GM19240 (cell line): Measurements from ENCODE around the gene CACNA2D1.
"Not testable (repeated sequence)": the region's sequence is repeated elsewhere in the genome, so short reads cannot be mapped to it uniquely, and the experiment has no call there.

Source experiments
- DNase-seq: peaks from one replicate; pipeline ENCODE4 v3.0.0; 2011; ENCODE audit warnings: low spot score; ENCODE audit not compliant: insufficient read length

The CACNA2D1 gene

DNA sequence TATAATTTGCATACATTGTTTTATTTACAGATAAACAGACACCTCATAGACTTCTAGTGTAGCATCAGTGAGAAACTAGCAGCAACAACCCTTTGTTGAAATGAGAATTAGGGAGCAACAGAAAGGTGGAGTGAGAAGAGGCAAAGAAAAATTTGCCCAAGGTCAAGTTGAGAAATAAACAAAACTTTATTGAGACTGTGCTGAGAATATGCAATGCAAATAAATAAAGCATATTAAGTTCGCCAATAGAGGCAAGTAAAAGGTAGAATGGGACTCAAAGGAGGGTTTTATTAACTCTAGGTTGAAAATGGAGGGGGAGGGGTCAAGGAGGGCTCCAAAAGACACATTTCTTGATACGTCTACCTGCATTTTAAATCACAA is 49.7 kb downstream of the CACNA2D1 start:
- no peak for DNase-seq

DNA sequence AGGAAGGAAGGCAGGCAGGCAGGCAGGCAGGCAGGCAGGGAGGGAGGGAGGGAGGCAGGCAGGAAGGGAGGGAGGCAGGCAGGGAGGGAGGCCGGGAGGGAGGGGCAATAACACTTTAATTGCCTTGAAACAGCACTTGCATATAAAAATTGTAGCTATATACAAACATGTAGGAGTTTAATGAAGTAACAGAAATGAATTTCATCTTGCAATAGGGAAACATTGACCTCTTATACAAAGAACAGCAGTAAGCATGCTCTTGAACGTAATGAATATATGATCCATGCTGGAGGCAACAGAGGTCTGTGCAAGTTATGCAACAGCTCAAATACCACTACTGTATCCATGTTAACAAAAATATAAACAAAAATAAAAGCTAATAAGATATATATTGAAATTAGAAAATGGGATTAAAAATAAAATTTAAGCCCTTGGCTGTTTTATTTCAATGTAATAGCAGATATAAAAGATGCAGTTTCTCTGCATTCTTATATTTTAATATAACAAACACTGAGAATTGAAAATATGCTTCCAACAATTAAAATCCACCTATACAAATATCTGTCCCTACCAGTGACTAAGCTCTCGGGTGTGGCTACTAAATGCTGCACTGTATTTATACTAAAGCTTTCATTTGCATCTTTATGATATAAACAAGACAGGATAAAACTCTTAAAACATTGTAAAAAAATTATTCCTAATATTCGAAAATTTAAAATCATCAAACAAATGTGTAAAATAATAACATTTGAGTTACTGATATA is 50.3 kb downstream of the CACNA2D1 start:
- DNase-seq = no peak

DNA sequence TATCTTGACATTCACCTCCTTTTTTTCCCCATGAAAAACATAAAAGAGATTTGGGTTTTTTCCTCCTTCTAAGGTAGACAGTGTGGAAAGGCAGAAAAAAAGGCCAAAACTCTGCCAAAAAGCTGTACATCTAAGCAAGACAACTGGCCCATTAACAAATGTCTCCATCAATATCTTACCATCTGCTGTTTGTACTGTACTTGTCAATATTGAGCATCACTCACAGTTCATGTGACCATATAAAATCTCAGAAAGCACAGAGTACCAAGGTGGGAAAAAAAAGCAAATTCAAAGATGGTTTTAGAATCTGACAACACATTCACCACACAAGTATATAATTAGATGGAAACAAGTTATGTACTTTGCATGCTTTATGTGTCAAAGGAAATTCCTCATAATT is 52.6 kb downstream of the CACNA2D1 start:
- DNase-seq = no peak

DNA sequence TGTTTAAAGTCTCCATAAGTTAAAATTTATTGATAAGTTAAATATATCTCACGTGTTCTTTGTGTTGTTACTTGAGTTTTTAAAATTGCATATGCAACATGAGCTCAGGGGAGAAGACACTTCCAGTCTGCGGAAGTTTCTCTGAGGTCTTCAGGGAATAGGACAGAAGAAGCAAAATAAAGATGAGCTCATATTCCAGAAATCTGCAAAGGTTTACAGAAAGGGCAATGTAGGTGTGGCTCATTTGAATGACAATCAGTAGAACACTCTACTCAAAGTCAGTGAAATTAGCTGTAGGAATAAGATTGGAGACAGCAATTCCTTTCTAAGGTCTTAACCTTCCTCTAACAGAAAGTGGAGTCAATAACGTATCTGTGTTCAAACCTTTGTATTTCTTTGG is 53.7 kb downstream of the CACNA2D1 start:
- DNase-seq = no peak

DNA sequence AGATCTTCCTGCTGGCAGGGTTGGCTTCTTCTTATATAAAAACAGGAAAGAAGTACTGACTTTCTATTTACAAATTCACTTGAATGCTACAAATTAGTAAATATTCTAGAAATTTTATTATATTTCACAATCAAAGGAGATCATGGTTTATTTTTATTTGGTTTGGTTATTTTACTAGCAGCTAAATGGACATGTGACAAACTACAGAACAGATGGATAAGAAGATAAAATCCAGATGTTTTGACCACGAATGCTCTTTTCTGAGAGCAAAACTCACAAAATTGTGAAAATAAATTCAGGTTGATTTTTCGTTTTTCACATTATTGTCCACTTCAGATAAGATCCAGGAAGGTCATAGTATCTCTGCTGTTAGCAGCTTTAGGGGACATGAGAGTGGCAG is 55.4 kb downstream of the CACNA2D1 start:
- no peak for DNase-seq

DNA sequence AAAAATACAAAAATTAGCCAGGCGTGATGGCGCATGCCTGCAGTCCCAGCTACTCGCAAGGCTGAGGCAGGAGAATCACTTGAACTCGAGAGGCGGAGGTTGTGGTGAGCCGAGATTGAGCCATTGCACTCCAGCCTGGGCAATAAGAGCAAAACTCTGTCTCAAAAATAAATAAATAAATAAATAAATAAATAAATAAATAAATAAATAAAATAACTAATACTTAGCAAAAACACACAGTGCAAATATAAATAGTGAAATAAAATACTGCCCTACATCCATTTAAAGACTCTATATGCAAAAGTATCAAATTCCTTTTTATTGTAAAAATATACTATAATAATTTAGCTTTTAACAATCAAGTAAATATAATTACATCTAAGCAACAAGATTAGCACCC is 57.0 kb downstream of the CACNA2D1 start:
- not testable (repeated sequence) for DNase-seq

DNA sequence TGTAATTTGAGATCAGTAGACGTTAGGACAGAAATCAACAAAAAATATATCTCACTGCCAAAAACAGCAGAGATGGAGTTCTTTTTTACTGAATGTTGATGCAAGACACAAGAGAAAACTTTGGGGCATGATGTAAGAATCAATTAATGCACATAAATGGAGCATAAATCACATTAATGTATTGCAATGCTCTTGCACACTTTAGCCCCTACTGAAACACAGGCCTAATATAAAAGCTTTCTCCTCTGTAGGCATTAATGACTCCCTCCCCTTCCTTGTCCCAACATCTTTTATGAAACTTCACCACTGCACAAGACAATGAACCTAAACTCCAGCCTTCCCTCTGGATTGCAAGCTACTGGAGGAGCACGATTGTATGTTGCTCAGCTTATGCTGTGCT is 58.8 kb downstream of the CACNA2D1 start:
- no peak for DNase-seq

DNA sequence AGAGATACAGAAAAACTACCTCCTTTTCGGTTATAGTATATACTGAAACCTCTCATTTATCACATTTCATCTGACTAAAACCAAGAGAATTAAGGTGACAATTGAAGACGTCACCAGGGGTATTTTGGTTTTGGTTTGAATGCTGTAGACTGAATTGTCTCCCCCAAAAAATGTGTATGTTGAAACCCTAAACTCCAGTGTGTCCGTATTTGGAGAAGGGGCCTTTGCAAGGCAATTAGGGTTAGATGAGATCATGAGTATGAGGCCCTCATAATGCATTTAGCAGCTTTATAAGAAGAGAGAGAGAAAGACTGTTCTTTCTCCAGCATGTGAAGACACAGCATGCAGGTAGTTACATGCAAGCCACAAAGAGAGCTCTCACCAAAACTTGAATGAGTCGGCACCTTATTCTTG is 59.5 kb downstream of the CACNA2D1 start:
- DNase-seq = no peak

DNA sequence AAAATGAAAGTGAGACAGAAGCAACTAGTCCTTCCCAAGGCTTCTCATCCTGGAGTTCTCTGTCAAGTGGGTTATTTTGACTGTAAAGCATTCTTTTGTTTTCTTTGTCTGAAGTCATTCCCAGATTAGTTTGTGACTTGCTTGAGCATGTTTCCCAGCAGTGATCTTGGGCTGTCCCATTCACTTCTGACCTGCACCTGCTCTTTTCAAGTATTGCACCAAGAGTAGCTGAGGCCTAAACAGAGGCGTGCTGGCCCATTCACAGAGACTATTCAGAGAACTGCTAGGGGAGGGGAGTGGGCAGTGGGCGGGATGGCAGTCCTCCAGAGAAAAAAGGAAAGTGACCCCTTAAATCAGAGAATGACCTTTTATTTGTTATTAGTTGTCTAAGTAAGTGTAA is 61.3 kb downstream of the CACNA2D1 start:
- DNase-seq = no peak

DNA sequence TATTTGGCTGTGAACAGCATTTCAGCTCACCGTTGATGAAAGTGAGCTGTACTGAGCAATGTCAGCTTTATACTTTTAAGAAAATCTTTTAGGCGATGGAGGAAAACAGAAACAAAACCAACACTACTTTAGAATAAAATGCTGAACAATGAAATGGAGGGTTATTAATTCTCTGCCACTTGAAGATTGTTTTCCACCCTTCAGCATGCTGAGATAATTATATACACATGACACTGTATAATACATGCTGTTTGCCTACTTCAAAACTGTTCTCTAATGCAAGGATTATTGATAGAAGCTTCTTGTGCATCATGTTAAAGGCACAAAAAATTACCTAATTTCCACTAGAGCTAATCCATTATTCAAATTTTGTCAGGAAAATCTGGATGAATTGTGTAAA is 66.8 kb downstream of the CACNA2D1 start:
- no peak for DNase-seq

DNA sequence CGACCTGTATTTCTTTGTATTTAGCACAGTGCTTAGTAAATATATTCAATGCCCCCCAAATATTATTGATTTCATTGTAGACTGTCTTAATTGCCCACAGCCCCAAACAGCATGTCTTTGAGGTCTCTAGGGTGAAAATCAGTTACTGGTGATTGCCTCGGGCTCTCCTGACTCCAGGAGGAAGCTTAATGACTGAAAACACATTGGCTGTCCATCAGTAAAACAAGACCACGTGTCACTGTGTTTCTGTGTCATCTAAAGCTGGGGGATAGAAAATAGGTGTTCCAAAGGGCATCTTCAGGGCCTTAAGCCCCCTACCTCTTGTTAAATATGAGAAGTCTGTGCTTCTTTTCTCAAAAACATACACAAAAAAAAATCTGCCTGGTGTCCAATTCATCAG is 67.9 kb downstream of the CACNA2D1 start:
- DNase-seq = no peak

DNA sequence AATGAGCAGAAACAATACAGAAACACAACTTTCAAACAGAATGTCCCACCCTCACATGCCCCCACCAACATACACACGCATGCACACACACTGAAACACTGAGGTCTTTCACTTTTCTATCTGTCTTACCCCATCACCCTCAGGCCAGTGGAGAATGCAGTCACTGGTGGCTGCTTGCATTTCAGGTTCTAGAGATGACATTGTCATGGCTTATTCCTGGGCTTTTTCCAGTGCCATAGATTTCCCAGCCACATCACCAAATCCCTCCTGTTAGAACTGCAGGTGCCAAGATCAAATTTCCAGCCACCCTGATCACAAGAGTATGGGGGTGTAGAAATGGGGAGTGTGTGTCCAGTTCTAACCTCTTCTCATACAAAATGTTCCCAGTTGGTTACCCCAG is 68.4 kb downstream of the CACNA2D1 start:
- DNase-seq = no peak

DNA sequence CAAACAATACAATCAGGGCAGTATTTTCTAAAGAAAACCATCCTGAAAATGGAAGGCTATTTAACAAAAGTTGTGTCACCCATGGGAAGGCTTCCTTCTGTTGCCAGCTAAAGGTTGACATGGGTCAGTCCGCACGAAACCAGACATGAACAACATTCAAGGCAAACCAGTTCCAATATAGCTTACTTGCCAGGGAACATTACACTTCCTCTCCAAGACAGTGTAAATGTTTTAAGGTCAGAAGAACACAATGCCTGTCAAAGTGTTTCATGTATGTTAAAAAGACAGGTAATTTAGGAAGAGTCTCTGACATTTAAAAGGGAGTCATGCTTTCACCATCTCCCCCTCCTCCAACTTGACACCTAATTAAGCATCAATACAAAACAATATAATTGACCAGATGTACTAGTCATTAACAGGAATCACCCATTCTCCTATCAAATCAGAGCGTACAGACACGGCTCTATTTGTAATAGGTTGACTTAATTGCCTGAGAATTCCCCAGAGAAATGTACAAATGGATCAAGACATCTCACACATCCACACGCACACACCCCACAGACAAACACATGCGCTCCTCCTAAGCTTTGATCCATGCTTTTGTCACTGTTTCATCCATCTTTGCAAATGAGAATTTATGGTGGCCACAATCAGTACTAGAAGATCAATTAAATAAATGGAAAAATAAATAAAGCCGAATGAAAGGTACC is 69.5 kb downstream of the CACNA2D1 start:
- no peak for DNase-seq

DNA sequence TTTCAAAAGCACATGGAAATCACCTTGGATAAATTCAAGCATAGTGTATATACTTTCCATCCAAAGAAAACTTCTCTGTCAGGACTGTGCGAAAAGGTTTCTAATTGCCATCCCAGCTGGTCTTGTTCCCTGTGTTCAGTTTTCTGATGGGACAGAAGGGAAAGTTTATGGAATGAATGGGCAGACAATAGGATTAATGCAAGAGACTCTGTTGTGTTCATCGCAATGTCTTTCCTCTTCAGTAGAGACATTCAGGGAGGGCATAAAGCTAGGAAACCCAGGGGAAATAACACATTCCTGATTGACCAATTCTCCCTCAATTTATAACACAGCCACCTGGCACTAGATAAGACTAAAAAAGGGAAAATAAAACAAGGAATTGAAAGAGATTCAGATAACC is 78.9 kb downstream of the CACNA2D1 start:
- DNase-seq = no peak

DNA sequence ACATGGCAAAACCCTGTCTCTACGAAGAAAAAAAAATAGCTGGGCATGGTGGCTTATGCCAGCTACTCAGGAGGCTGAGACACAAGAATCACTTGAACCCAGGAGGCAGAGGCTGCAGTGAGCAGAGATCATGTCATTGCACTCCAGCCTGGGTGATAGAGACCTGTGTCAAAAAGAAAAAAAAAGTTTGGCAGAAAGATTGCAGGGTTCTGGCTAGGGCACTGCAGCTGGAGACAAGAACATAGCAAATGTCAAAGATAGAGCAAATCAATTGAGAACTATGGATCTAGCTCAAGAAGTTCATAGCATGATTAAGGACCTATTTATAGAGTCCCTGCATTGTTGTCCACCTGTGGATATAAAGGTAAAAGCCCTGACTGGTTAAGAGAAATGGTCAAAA is 79.5 kb downstream of the CACNA2D1 start:
- no peak for DNase-seq

DNA sequence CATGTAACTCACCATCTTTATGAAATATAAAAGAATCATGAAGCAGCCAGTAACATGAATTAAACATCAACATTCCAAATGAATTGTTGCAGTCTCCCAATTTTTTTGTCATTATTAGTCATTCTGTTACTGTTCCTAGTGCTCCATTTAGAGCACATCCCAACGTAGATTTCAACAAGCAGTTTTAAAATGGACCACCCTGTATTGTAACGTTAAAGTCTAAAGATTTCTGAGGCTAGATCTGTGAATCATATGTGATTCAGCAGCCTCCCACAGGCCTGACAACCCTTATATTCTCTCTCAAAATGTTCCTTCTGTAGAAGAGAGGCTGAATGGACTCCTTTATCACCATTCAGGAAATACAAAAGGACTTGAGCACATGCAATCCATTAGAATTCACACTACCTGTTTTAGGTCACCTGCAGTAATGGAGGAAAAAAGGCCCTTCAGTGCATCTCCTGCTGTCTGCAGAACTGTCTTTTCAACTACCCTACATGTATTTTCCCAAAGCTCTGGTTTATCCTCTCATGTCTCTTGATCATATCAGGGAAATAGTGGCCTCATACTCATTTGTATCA is 81.4 kb downstream of the CACNA2D1 start:
- no peak for DNase-seq

DNA sequence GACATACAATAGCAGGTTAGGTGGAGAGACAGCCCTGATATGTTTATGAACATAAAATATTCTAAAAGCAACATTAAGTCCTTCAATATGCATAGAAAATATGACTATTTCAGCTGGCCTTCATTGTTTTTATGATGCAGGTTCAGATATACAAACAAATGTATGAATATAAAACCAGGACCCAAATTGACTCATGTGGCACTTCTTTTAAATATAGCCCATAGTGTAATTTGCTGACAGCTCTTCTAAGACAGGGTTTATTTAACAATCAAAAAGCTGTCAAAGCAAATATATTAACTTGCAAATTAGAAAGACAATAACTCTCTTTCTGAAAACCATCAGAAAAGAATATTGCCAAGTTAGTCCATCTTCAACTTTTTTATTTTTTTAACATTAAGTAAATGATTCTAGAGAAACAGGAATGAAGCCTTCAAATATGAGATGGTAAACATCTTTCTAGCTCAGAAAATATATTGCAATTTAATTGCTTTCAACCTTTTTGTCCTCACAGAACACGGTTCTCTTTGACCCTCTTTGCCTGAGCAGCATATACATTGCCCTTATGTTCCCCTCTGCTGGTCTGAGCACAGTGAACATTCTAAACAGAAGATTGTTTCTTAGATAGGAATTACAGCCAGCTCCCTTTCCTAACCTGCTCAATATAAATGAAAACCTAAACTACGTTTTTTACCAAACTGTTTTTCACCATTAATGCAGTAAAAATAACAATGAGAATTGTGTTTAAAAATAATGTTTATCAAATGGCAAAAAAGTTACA is 82.8 kb downstream of the CACNA2D1 start:
- DNase-seq = no peak

DNA sequence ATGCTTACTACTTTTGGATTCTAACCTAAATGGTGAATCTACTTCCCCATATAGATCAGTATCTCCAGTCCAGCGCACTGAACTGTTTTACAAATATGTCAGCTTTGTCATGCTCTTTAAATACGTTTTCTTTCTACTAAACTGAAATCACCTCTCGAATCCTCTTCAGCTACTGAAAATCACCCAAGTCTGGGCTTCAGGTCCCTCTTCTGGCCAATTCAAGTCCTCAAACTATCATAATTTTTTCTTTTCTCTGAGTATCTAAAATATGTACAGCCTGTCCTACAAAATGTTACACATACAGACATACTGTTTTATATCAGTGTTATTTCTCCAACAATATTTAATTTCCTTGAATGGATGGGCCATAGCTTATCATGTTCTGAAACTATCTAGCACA is 84.2 kb downstream of the CACNA2D1 start:
- DNase-seq = no peak

DNA sequence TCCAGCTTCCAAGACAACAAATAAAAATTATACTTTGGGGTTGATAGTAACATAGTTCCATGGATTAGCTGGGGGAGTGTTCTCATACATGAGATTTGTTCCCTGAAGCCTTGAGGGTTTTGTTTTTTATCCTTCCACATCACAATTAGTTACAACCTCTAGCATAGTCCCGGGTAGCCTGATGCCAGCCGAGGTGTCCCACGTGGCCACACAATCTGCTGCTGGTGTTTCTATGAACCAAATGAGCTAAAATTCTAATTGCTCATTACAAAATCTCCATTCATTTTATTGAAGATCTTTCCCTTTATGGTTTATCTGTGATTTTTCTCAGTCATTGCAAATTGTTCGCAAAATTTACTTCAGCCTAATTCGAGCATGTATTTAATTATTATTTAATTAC is 84.7 kb downstream of the CACNA2D1 start:
- DNase-seq = no peak

DNA sequence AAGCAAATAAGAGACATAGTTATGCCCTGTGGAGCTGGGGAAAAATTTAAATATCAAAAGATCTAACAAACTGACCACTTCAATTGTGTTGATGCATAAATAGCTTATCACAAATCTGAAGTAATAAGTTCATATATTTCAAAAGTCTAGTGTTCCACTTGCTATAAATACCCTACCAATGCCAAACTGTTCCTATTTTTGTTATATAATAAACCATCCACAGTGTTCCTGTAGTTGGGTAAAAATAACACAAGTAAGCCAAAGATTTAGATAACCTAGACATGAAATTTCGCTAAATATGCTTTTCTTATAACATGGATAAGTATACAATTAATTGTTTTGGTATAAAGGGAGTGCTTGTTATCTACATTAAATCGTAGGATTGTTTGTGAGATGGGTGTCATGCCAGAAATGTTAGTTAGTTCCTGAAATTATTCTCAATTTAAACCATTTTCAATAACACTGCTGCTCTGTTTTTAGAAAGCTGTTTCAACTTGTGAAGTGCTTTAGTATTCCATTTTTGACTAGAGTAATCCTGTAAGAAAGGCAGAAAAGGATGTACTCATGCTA is 85.5 kb downstream of the CACNA2D1 start:
- DNase-seq = no peak

DNA sequence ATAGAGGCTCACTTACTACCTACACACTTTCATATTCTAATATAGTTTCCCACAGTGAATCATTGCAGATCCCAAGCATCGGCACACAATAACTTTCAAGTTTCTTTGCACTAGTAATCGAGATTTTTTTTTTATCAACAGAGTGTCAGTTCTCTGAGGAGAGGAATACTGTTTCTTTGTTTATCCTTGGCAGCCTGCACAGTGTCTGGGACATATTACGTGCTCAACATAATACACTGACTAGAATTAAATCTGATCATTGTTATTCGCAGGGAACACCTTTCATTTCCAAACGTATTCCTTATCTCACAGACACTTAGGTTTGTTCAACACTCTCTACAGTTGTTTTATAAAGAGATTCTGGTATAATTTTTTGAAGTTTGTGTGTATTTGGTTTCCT is 95.3 kb downstream of the CACNA2D1 start:
- no peak for DNase-seq

DNA sequence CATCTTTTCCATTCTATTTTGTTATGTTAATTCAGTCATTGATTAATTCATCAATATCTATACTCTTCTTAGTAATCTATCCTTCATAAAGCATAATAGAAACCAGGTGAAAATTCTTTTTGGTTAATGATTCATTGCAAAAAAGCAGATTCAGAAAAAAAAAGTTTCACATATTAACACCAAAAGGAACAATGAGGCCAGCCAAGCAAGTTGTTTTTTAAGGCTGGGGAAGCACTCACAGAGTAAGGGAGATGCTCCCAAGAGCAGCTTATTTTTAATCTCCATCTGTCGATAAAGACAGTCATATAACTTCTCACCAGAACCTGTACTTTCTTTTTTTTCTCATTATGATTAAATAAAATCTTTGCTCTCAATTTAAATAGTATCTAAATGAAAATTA is 95.8 kb downstream of the CACNA2D1 start:
- DNase-seq = no peak
